ENCODE measurements around the gene PTPRR. TPM values are rescaled to one million over a fixed set of nuclear protein-coding genes. Genes with fewer than 3 reads are reported as not detected.

The PTPRR gene
- total RNA-seq, 4 donors from 2014 or later: 0.12 to 0.67 (median 0.45) TPM

- ATAC-seq: no peak
- TF ChIP-seq CTCF (IDR thresholded peaks at IDR 0.05) (no peak), POLR2AphosphoS5 (IDR thresholded peaks at IDR 0.05) (no peak)
- Histone ChIP-seq H3K36me3 (no peaks in the 10 kb centered on the region), H3K4me3 (no peak overlapping the region), H3K9me3 (peaks cover 0 to 6% (median 0%) of the 10 kb centered on the region in 3 donors), H3K4me1 (no peaks in the 10 kb centered on the region), H3K27me3 (no peaks in the 10 kb centered on the region), H3K27ac (no peak overlapping the region)
- 60% methylated on average over 3 of the region's 3 CpGs for WGBS, 2 donors (ENCODE audit: low coverage in 1 of 2)
Observed at GRCh38 chr12:70963081-70963660, 42.6 kb upstream of the PTPRR start.

GRCh38 chr12:70962226-70962794 is 41.8 kb upstream of the PTPRR start:
- Histone ChIP-seq H3K4me3 (no peak overlapping the region), H3K9me3 (peaks cover 0 to 6% (median 0%) of the 10 kb centered on the region in 3 donors), H3K36me3 (no peaks in the 10 kb centered on the region), H3K4me1 (no peaks in the 10 kb centered on the region), H3K27ac (no peak overlapping the region), H3K27me3 (no peaks in the 10 kb centered on the region)
- WGBS, 2 donors (ENCODE audit: low coverage in 1 of 2): 20 to 60% methylated on average over 2 of the region's 2 CpGs
- ATAC-seq: no peak
- no peak for TF ChIP-seq EP300 (IDR thresholded peaks at IDR 0.05)
- TF ChIP-seq POLR2AphosphoS5 (IDR thresholded peaks at IDR 0.05): no peak

- H3K9me3 ChIP-seq: peaks cover 0 to 6% (median 0%) of the 10 kb centered on the region in 3 donors
- no peaks in the 10 kb centered on the region for H3K27me3 ChIP-seq
- no peaks in the 10 kb centered on the region for H3K4me1 ChIP-seq
- 75 to 76% methylated on average over 1 of the region's 1 CpG for WGBS, 2 donors (ENCODE audit: low coverage in 1 of 2)
- no peak overlapping the region for H3K4me3 ChIP-seq
- H3K27ac ChIP-seq: no peak overlapping the region
- H3K36me3 ChIP-seq: no peaks in the 10 kb centered on the region
- TF ChIP-seq POLR2A (IDR thresholded peaks at IDR 0.05): no peak
- no peak for TF ChIP-seq EP300 (IDR thresholded peaks at IDR 0.05)
- TF ChIP-seq CTCF (IDR thresholded peaks at IDR 0.05): no peak
- TF ChIP-seq POLR2AphosphoS5 (IDR thresholded peaks at IDR 0.05): no peak
- ATAC-seq: no peak
Observed at GRCh38 chr12:70960484-70960883, 39.9 kb upstream of the PTPRR start.

GRCh38 chr12:70955415-70955814 is 34.9 kb upstream of the PTPRR start:
- 92 to 100% methylated on average over 1 of the region's 1 CpG for WGBS, 2 donors (ENCODE audit: low coverage in 1 of 2)

GRCh38 chr12:70950451-70950850 is 29.9 kb upstream of the PTPRR start:
- Histone ChIP-seq H3K4me3 (no peak overlapping the region), H3K36me3 (no peaks in the 10 kb centered on the region), H3K27ac (no peak overlapping the region), H3K9me3 (no peaks in the 10 kb centered on the region), H3K4me1 (no peaks in the 10 kb centered on the region), H3K27me3 (no peaks in the 10 kb centered on the region)
- ATAC-seq: no peak
- TF ChIP-seq CTCF (IDR thresholded peaks at IDR 0.05) (no peak), EP300 (IDR thresholded peaks at IDR 0.05) (no peak), POLR2A (IDR thresholded peaks at IDR 0.05) (no peak), POLR2AphosphoS5 (IDR thresholded peaks at IDR 0.05) (no peak)
- WGBS, 2 donors (ENCODE audit: low coverage in 1 of 2): 77 to 81% methylated on average over 2 of the region's 2 CpGs

More at GRCh38 chr12:70955415-70955814, 34.9 kb upstream of the PTPRR start:
- no peaks in the 10 kb centered on the region for H3K36me3 ChIP-seq
- no peaks in the 10 kb centered on the region for H3K4me1 ChIP-seq
- no peak for ATAC-seq
- H3K27ac ChIP-seq: no peak overlapping the region
- no peak overlapping the region for H3K4me3 ChIP-seq
- H3K9me3 ChIP-seq: peaks cover 0 to 6% (median 0%) of the 10 kb centered on the region in 3 donors
- no peaks in the 10 kb centered on the region for H3K27me3 ChIP-seq
- TF ChIP-seq POLR2AphosphoS5 (IDR thresholded peaks at IDR 0.05) (no peak), CTCF (IDR thresholded peaks at IDR 0.05) (no peak), EP300 (IDR thresholded peaks at IDR 0.05) (no peak), POLR2A (IDR thresholded peaks at IDR 0.05) (no peak)

Data from gastroesophageal sphincter (tissue), 4 donors.